ENCODE data around the gene SAMSN1.
"Not testable (repeated sequence)": the region's sequence is repeated elsewhere in the genome, so short reads cannot be mapped to it uniquely, and the experiment has no call there.

The SAMSN1 gene

GRCh38 chr21:14562959-14563358 is 16.8 kb upstream of the SAMSN1 start:
- DNase-seq, result no peak

- no peak for DNase-seq
These were observed 14.4 kb upstream of the SAMSN1 start for GRCh38 chr21:14560555-14560954.

GRCh38 chr21:14560139-14560538 is 14.0 kb upstream of the SAMSN1 start:
- DNase-seq, result no peak

- DNase-seq, result no peak
These were observed 13.0 kb upstream of the SAMSN1 start for GRCh38 chr21:14559102-14559501.

- DNase-seq, result no peak
These were observed 11.3 kb upstream of the SAMSN1 start for GRCh38 chr21:14557413-14557812.

GRCh38 chr21:14554948-14555347 is 8.8 kb upstream of the SAMSN1 start:
- no peak for DNase-seq

- DNase-seq, result no peak
These were observed 7.3 kb upstream of the SAMSN1 start for GRCh38 chr21:14553422-14553821.

GRCh38 chr21:14551741-14552140 is 5.6 kb upstream of the SAMSN1 start:
- DNase-seq, result no peak

GRCh38 chr21:14550135-14550534 is 4.0 kb upstream of the SAMSN1 start:
- no peak for DNase-seq

GRCh38 chr21:14548779-14549178 is 2.7 kb upstream of the SAMSN1 start:
- no peak for DNase-seq

- DNase-seq, result no peak
These were observed 1.9 kb upstream of the SAMSN1 start for GRCh38 chr21:14547834-14548513.

- not testable (repeated sequence) for DNase-seq
These were observed 604 bp upstream of the SAMSN1 start for GRCh38 chr21:14546719-14547118.

- no peak for DNase-seq
These were observed 2.1 kb downstream of the SAMSN1 start for GRCh38 chr21:14543983-14544382.

GRCh38 chr21:14542638-14543037 is 3.5 kb downstream of the SAMSN1 start:
- no peak for DNase-seq

- no peak for DNase-seq
These were observed 4.1 kb downstream of the SAMSN1 start for GRCh38 chr21:14541841-14542490.

- DNase-seq, result no peak
These were observed 7.6 kb downstream of the SAMSN1 start for GRCh38 chr21:14538483-14538882.

GRCh38 chr21:14536929-14537328 is 9.2 kb downstream of the SAMSN1 start:
- DNase-seq, result no peak

- no peak for DNase-seq
These were observed 10.4 kb downstream of the SAMSN1 start for GRCh38 chr21:14535702-14536101.

- DNase-seq, result no peak
These were observed 12.4 kb downstream of the SAMSN1 start for GRCh38 chr21:14533499-14534428.

GRCh38 chr21:14531757-14532316 is 14.3 kb downstream of the SAMSN1 start:
- no peak for DNase-seq

- DNase-seq, result no peak
These were observed 15.5 kb downstream of the SAMSN1 start for GRCh38 chr21:14530592-14530991.

GRCh38 chr21:14528815-14529214 is 17.3 kb downstream of the SAMSN1 start:
- DNase-seq, result no peak
